IPS-18c (cell line): ENCODE measurements around the gene FRYL.
"Not testable (repeated sequence)": the region's sequence is repeated elsewhere in the genome, so short reads cannot be mapped to it uniquely, and the experiment has no call there.

Experiments
- H3K4me3 ChIP-seq: 2 replicates; pipeline ENCODE4 v1.7.0; 2013; ENCODE audit warnings: low read depth, mild to moderate bottlenecking, low read length, moderate library complexity; ENCODE audit not compliant: insufficient read depth
- H3K9me3 ChIP-seq: one replicate; pipeline ENCODE4 v1.6.1; 2013; ENCODE audit warnings: mild to moderate bottlenecking, low read length, moderate library complexity; ENCODE audit not compliant: control insufficient read depth, insufficient read depth

The FRYL gene

GRCh38 chr4:48722509-48723446, 57.3 kb downstream of the FRYL start:
- Histone ChIP-seq H3K4me3 (no peak overlapping the region), H3K9me3 (no peaks in the 10 kb centered on the region)

GRCh38 chr4:48720459-48720858, 59.6 kb downstream of the FRYL start:
- no peak overlapping the region for H3K4me3 ChIP-seq
- H3K9me3 ChIP-seq = no peaks in the 10 kb centered on the region

GRCh38 chr4:48718818-48719465, 61.1 kb downstream of the FRYL start:
- Histone ChIP-seq H3K4me3 (no peak overlapping the region), H3K9me3 (no peaks in the 10 kb centered on the region)

GRCh38 chr4:48716285-48716684, 63.8 kb downstream of the FRYL start:
- not testable (repeated sequence) for H3K9me3 ChIP-seq, H3K4me3 ChIP-seq

GRCh38 chr4:48710446-48711209, 69.5 kb downstream of the FRYL start:
- no peak overlapping the region for H3K4me3 ChIP-seq
- no peaks in the 10 kb centered on the region for H3K9me3 ChIP-seq

GRCh38 chr4:48709901-48710300, 70.2 kb downstream of the FRYL start:
- no peaks in the 10 kb centered on the region for H3K9me3 ChIP-seq
- H3K4me3 ChIP-seq = no peak overlapping the region

- Histone ChIP-seq H3K4me3 (no peak overlapping the region), H3K9me3 (no peaks in the 10 kb centered on the region)
These were observed 71.5 kb downstream of the FRYL start for GRCh38 chr4:48708610-48709009.

GRCh38 chr4:48706736-48707135, 73.3 kb downstream of the FRYL start:
- Histone ChIP-seq H3K4me3 (no peak overlapping the region), H3K9me3 (no peaks in the 10 kb centered on the region)

- Histone ChIP-seq H3K9me3 (no peaks in the 10 kb centered on the region), H3K4me3 (no peak overlapping the region)
These were observed 74.5 kb downstream of the FRYL start for GRCh38 chr4:48705609-48706008.

- no peaks in the 10 kb centered on the region for H3K9me3 ChIP-seq
- no peak overlapping the region for H3K4me3 ChIP-seq
These were observed 75.8 kb downstream of the FRYL start for GRCh38 chr4:48704091-48704802.

GRCh38 chr4:48699475-48699874, 80.6 kb downstream of the FRYL start:
- H3K9me3 ChIP-seq = no peaks in the 10 kb centered on the region
- no peak overlapping the region for H3K4me3 ChIP-seq

GRCh38 chr4:48698029-48698971, 81.8 kb downstream of the FRYL start:
- no peak overlapping the region for H3K4me3 ChIP-seq

GRCh38 chr4:48697516-48697915, 82.6 kb downstream of the FRYL start:
- not testable (repeated sequence) for H3K9me3 ChIP-seq, H3K4me3 ChIP-seq

More at GRCh38 chr4:48698029-48698971, 81.8 kb downstream of the FRYL start:
- H3K9me3 ChIP-seq = no peaks in the 10 kb centered on the region

- Histone ChIP-seq H3K4me3 (no peak overlapping the region), H3K9me3 (no peaks in the 10 kb centered on the region)
These were observed 85.3 kb downstream of the FRYL start for GRCh38 chr4:48694824-48695223.

- H3K4me3 ChIP-seq = no peak overlapping the region
- H3K9me3 ChIP-seq = no peaks in the 10 kb centered on the region
These were observed 86.1 kb downstream of the FRYL start for GRCh38 chr4:48693856-48694574.

- Histone ChIP-seq H3K4me3 (no peak overlapping the region), H3K9me3 (no peaks in the 10 kb centered on the region)
These were observed 87.2 kb downstream of the FRYL start for GRCh38 chr4:48692897-48693296.
